Common myeloid progenitor, CD34-positive (primary cell): ENCODE data around the gene RPL13.
A peak's percentile ranks its signal among the peaks of the same experiment; 100 is the strongest.

Source experiments
- CTCF ChIA-PET: fragments of 350-600 bp; sonication (Branson Sonifier 250); formaldehyde crosslinking; loops from one replicate; lab custom pipeline; 2021; ENCODE audit warnings: antibody characterized with exemption; lab: Charles Lee
- POLR2A ChIA-PET: fragments of 350-600 bp; sonication (Branson Sonifier 250); formaldehyde crosslinking; loops from one replicate; lab custom pipeline; 2021; ENCODE audit warnings: antibody characterized with exemption; lab: Charles Lee
- DNase-seq, 3 donors: peaks; one replicate each; pipeline versions ENCODE4 v3.0.0 to v3.0.0-alpha.2; 2013
- H3K27ac ChIP-seq, 2 experiments: 1 replicate in 1 of 2; 2 replicates in 1 of 2; pipeline ENCODE4 v1.7.0; 2013; ENCODE audit warnings: inconsistent platforms in 2 of 2, low read length in 2 of 2, mild to moderate bottlenecking in 2 of 2, low read depth in 1 of 2, moderate library complexity in 1 of 2; ENCODE audit not compliant: severe bottlenecking in 2 of 2, insufficient read depth in 1 of 2, poor library complexity in 1 of 2
- H3K27me3 ChIP-seq, 5 experiments: replicated peaks in 2 of 5; 1 replicate in 3 of 5; 2 replicates in 2 of 5; pipeline versions ENCODE4 v1.6.1 to v1.7.0; 2013; ENCODE audit warnings: low read length in 4 of 5, mild to moderate bottlenecking in 2 of 5, moderate library complexity in 2 of 5, inconsistent platforms in 1 of 5; ENCODE audit not compliant: insufficient read depth in 5 of 5, control insufficient read depth in 4 of 5
- H3K36me3 ChIP-seq, 4 experiments: 1 replicate in 2 of 4; 2 replicates in 2 of 4; pipeline versions ENCODE4 v1.6.1 to v1.7.0; 2013; ENCODE audit warnings: low read length in 3 of 4, control low read depth in 1 of 4, mild to moderate bottlenecking in 1 of 4; ENCODE audit not compliant: control insufficient read depth in 4 of 4, insufficient read depth in 4 of 4
- H3K4me1 ChIP-seq, 4 experiments: 1 replicate in 3 of 4; 2 replicates in 1 of 4; pipeline versions ENCODE4 v1.6.1 to v1.7.1; 2013; ENCODE audit warnings: low read length in 3 of 4, mild to moderate bottlenecking in 3 of 4, control low read depth in 1 of 4, inconsistent platforms in 1 of 4, moderate library complexity in 1 of 4; ENCODE audit not compliant: control insufficient read depth in 4 of 4, insufficient read depth in 4 of 4; ENCODE audit errors: control extremely low read depth in 1 of 4
- H3K4me3 ChIP-seq, 7 experiments: 1 replicate in 4 of 7; 2 replicates in 3 of 7; pipeline versions ENCODE4 v1.5.1 to v1.7.0; 2013; ENCODE audit warnings: mild to moderate bottlenecking in 7 of 7, low read length in 6 of 7, moderate library complexity in 6 of 7, inconsistent platforms in 2 of 7, low read depth in 2 of 7, control low read depth in 1 of 7; ENCODE audit not compliant: insufficient read depth in 4 of 7, control insufficient read depth in 1 of 7; ENCODE audit errors: extremely low read depth in 1 of 7
- H3K9me3 ChIP-seq, 5 experiments: 1 replicate in 4 of 5; 2 replicates in 1 of 5; pipeline versions ENCODE4 v1.6.1 to v1.7.1; 2013; ENCODE audit warnings: low read length in 4 of 5, mild to moderate bottlenecking in 2 of 5, inconsistent platforms in 1 of 5, low read depth in 1 of 5, moderate library complexity in 1 of 5; ENCODE audit not compliant: control insufficient read depth in 4 of 5, insufficient read depth in 2 of 5; ENCODE audit errors: control extremely low read depth in 1 of 5
- WGBS: methylation state at CpG from one replicate; pipeline ENCODE4 v1.1.5; 2013; ENCODE audit not compliant: insufficient coverage; 5-methylcytosine and 5-hydroxymethylcytosine counted together

The RPL13 gene

DNA sequence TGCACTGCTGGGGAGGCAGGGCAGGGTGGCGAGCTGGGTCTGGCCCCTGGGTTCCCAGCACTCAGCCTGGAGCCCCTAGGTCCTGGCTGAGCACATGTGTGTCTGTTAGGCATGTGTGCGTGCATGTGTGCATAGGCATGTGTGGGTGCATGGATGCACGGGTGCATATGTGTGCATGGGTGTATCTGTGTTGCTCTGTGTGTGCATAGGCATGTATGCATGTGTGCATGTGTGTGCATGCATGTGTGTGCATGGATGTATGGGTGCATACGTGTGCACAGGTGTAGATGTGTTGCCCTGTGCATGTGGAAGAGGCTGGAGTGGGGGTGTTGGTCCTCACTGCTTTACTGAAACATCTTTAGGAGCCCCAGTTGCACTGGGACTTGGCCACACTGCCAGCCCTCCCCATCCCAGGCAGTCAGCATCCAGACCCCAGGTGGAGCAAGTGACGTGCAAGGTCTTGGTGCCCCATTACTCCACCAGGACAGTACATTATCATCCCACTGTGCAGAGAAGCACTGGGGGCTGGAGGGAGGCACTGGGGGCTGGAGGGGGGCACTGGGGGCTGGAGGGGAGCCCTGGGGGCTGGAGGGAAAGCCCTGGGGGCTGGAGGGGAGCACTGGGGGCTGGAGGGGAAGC lies 42.6 kb downstream of the RPL13 start:
- Histone ChIP-seq H3K9me3 (no peaks in the 10 kb centered on the region), H3K36me3 (no peaks in the 10 kb centered on the region), H3K4me1 (peaks cover 0 to 15% (median 10%) of the 10 kb centered on the region in 4 experiments), H3K27me3 (no peaks in the 10 kb centered on the region), H3K27ac (no peak overlapping the region), H3K4me3 (peak overlapping the region in 2 of 7 experiments; percentile 25 to 33)
- CTCF ChIA-PET, result interaction anchor here (0.6 to 1.6 kb wide), 3 partner anchors 10 to 86 kb away, joined by 3 to 5 read pairs (median 3); partner anchors contain the start of gene DPEP1
- DNase-seq, result no peak
- 85% methylated on average over 4 of the region's 5 CpGs for WGBS
- POLR2A ChIA-PET, result interaction anchor here (0.6 kb wide), 1 partner anchor 33 kb away, joined by 3 read pairs; no protein-coding TSS in a partner anchor

- WGBS, result 98% methylated on average over 13 of the region's 16 CpGs
Measured at GRCh38 chr16:89604764-89605163, 44.3 kb downstream of the RPL13 start.

GRCh38 chr16:89605186-89605970 lies 44.9 kb downstream of the RPL13 start:
- peaks cover 0 to 15% (median 10%) of the 10 kb centered on the region in 4 experiments for H3K4me1 ChIP-seq
- H3K36me3 ChIP-seq, result no peaks in the 10 kb centered on the region
- no peaks in the 10 kb centered on the region for H3K27me3 ChIP-seq
- no peak overlapping the region for H3K27ac ChIP-seq
- H3K9me3 ChIP-seq, result no peaks in the 10 kb centered on the region
- no peak overlapping the region for H3K4me3 ChIP-seq
- 98% methylated on average over 31 of the region's 34 CpGs for WGBS
- ChIA-PET POLR2A (no interaction called here), CTCF (no interaction called here)
- no peak for DNase-seq

More at GRCh38 chr16:89604764-89605163, 44.3 kb downstream of the RPL13 start:
- POLR2A ChIA-PET, result no interaction called here
- Histone ChIP-seq H3K27me3 (no peaks in the 10 kb centered on the region), H3K36me3 (no peaks in the 10 kb centered on the region), H3K9me3 (no peaks in the 10 kb centered on the region), H3K4me1 (peaks cover 0 to 15% (median 10%) of the 10 kb centered on the region in 4 experiments), H3K4me3 (no peak overlapping the region), H3K27ac (no peak overlapping the region)
- CTCF ChIA-PET, result no interaction called here
- DNase-seq, result no peak

GRCh38 chr16:89606006-89606405 lies 45.5 kb downstream of the RPL13 start:
- Histone ChIP-seq H3K9me3 (no peaks in the 10 kb centered on the region), H3K4me1 (peaks cover 0 to 15% (median 10%) of the 10 kb centered on the region in 4 experiments), H3K27ac (no peak overlapping the region), H3K36me3 (no peaks in the 10 kb centered on the region), H3K4me3 (no peak overlapping the region), H3K27me3 (no peaks in the 10 kb centered on the region)
- WGBS, result 93% methylated on average over 3 of the region's 9 CpGs
- no peak for DNase-seq
- POLR2A ChIA-PET, result no interaction called here
- CTCF ChIA-PET, result no interaction called here

DNA sequence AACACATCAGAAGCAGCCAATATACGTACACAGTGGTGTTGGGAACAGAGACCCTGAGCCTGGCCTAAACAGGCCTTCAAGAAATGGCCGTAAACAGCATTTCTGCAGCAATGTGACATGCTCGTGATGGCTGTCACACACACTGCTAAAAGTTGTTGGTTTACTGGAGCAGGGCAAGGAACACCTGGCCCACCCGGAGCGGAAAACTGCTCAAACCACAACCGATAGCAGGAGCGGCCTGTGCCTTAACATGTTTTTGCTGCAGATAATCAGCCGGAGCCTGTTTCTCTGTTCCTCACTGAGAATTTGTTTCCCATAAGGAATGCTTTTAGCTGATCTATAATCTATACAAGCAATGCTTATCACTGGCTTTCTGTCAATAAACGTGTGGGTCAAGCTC lies 47.0 kb downstream of the RPL13 start:
- POLR2A ChIA-PET, result no interaction called here
- H3K27me3 ChIP-seq, result no peaks in the 10 kb centered on the region
- 96% methylated on average over 8 of the region's 9 CpGs for WGBS
- H3K27ac ChIP-seq, result no peak overlapping the region
- no peaks in the 10 kb centered on the region for H3K9me3 ChIP-seq
- no peaks in the 10 kb centered on the region for H3K36me3 ChIP-seq
- no peak overlapping the region for H3K4me3 ChIP-seq
- CTCF ChIA-PET, result no interaction called here
- H3K4me1 ChIP-seq, result peaks cover 0 to 8% (median 5%) of the 10 kb centered on the region in 4 experiments
- no peak for DNase-seq

GRCh38 chr16:89607937-89608740 lies 47.7 kb downstream of the RPL13 start:
- CTCF ChIA-PET, result no interaction called here

More at GRCh38 chr16:89607937-89608740, 47.7 kb downstream of the RPL13 start:
- Histone ChIP-seq H3K4me1 (peaks cover 0 to 7% (median 4%) of the 10 kb centered on the region in 4 experiments), H3K36me3 (no peaks in the 10 kb centered on the region), H3K27me3 (no peaks in the 10 kb centered on the region), H3K9me3 (no peaks in the 10 kb centered on the region), H3K27ac (no peak overlapping the region), H3K4me3 (no peak overlapping the region)
- POLR2A ChIA-PET, result no interaction called here
- 96% methylated on average over 32 of the region's 32 CpGs for WGBS
- DNase-seq, result no peak
